Activated naive CD8-positive, alpha-beta T cell treated with anti-CD3 and anti-CD28 coated beads, Interleukin-2, amount 50 U/mL, for 16 hours (primary cell): Measurements from ENCODE around the gene IYD.
"Not testable (repeated sequence)": the region's sequence is repeated elsewhere in the genome, so short reads cannot be mapped to it uniquely, and the experiment has no call there.

Experiments
- DNase-seq: peaks from one replicate; pipeline ENCODE4 v3.0.0-alpha.2; 2020; ENCODE audit warnings: low read depth, low spot score

Gene IYD

GRCh38 chr6:150352321-150353296 is 16.2 kb upstream of the IYD start:
- DNase-seq = no peak

- no peak for DNase-seq
Measured at GRCh38 chr6:150353445-150353844, 15.4 kb upstream of the IYD start.

DNA sequence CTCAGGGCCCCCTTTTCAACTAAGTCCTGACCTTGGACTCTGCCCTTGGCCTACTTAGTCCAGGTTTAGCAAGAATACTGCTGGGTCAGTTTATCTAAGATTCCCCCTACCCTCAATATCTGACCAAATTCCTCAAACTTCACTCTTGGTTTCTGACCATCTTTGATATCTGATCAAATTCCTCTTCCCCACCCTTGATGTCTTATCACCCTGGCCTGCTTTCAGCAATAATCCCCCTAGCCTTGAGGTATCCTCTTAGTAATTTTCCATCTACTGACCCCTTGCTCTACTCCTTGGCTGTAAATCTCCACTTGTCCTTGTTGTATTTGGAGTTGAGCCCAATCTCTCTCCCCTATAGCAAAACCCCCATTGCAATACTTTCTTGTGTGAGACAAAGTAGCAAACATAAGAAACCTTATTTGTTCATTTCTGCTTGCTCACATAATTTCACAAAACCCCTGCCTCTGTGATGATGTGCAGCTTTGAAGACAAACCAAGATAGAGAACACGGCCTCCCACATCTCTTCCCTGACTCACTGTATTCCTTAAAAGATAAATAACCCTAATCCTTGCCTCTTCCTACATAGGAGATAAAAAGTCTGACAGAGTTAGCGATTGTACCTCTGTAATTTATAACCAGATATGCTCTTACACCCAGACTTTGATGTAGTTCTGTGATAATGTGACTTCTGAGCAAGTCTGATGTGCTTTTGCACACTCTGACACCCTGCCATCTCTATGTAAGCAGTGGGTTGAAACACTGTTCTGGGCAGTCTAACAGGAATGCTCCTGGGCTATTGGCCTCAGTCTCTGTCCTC is 13.8 kb upstream of the IYD start:
- DNase-seq = no peak

GRCh38 chr6:150355932-150356331 is 12.9 kb upstream of the IYD start:
- DNase-seq = no peak

- DNase-seq = no peak
Measured at GRCh38 chr6:150361876-150362275, 6.9 kb upstream of the IYD start.

DNA sequence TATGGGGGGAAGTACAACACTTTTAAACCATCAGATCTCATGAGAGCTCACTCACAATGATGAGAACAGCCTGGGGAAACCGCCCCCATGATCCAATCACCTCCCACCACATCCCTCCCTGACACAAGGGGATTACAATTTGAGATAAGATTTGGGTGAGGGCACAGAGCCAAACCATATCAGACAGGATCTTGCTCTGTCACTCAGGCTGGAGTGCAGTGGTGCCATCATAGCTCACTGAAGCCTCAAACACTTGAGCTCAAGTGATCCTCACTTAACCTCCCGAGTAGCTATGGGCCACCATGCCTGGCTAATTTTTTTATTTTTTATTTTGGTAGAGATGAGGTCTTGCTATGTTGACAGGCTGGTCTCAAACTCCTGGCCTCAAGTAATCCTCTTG is 5.1 kb upstream of the IYD start:
- no peak for DNase-seq

DNA sequence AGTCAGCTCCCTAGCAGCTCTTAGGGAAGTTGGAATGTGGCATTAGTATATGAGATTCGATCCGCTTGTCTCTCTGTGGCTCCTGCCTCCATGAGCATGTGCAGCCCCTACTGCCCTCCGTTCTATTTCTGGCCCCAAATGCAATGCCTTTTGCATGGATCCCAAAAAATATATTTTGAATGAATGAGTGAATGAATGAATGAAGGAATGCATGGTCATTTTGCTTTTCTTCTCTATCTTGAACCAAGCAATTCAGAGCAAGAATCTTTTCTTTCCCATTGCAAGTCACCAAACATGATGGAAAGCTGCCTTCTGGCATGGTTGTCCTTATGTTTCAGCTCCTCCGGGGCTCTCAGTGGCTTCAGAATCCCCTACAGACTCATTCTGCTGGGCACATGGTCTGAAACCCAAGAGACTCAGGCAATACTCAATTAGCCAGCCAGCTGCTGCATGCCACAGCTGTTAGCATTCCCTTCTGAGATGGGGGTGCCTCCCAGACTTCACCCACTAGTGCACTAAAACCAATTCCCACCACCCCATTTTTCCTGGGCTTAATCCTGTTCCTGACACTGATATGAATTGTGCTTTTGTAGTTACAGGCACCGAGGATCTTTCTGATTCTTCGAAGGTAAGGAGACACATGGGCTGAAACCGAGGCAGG is 2.6 kb upstream of the IYD start:
- no peak for DNase-seq

DNA sequence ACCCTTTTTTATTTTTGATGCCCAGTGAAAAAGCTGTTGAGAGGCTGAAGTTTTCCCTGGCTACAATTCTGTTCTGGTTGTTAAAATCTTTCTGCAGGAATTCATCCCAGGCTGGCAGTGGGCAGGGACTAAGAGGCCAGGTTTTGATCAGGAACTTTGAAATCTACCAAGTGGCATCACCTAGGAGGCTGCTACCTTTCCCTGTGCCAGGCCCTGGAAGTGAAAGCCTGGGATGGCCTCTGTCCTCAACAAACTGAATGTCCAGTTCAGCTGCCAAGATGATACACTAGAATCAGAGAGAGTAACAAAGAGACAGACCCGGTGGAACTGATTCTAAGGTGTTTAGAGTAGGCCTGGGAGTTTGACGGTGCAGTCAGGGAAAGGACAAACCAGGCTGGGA is 596 bp downstream of the IYD start:
- no peak for DNase-seq

GRCh38 chr6:150370112-150370511 is 1.3 kb downstream of the IYD start:
- DNase-seq = no peak

DNA sequence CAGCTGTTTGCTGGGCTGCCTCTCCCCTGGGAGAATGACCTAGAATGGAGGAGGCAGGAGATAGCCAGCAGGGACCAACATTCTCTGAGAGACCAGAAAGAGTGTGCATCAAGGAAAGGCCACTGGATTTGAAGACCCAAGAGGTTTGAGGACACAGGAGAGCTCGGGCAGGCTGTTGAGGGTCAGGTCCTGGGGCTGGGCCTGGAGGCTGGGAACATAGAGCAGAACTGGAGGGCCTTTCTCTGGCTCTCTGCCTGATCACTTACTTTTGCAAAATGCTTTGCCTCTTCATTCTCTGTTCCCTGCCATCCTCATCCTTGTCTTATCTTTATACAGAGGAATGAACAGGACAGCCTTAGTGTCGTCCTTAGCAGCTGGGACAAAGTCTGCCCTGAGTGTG is 2.5 kb downstream of the IYD start:
- DNase-seq = no peak

GRCh38 chr6:150372051-150372450 is 3.2 kb downstream of the IYD start:
- DNase-seq = no peak

DNA sequence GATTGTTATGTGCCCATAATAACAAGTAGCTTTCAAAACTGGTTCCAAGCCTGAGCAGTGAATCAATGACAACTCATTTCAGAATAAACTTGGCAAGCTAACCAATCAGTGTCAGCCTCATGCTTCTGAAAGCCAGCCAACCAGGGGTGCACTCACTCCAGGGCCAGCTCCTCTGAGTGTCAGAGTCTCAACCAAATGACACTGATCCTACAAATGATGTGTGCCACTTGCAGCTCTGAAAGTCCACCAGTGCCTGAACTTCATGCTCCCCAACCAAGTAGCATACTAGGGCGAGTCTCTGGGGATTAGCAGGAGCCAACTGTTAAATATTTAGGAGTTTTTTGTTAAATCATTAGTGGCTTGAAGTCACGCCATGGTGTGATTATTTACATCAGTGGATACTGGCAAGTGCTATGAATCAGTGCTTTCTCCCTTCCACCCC is 4.5 kb downstream of the IYD start:
- no peak for DNase-seq

DNA sequence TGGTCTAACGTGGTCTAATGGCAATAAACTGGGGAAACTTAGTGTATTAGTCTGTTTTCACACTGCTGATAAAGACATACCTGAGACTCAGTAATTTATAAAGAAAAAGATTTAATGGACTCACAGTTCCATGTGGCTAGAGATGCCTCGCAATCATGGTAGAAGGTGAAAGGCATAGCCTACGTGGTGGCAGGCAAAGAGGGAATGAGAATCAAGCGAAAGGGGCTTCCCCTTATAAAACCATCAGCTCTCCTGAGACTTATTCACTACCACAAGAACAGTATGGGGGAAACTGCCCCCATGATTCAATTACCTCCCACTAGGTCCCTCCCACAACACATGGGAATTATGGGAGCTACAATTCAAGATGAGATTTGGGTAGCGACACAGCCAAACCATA is 5.5 kb downstream of the IYD start:
- DNase-seq = not testable (repeated sequence)

- DNase-seq = no peak
Measured at GRCh38 chr6:150377211-150377781, 8.5 kb downstream of the IYD start.

DNA sequence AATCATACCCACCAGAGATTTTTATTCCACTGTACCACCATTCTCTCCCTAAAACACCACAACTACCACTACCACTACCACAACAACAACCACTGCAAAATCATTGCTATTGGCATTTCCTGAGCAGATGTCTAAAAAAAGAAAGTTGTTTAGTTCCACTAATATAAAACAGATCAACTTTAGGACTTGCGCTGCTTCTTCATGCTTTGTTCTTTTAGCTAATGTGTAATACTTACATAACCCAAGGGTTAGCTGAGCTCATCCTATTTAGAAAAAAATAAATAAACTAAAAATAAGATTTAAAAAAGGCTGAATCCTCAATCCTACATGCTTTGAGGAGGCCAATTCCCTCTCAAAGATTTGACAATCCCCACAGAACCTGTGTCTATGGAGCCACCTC is 11.4 kb downstream of the IYD start:
- no peak for DNase-seq

- no peak for DNase-seq
Measured at GRCh38 chr6:150382171-150382570, 13.4 kb downstream of the IYD start.

DNA sequence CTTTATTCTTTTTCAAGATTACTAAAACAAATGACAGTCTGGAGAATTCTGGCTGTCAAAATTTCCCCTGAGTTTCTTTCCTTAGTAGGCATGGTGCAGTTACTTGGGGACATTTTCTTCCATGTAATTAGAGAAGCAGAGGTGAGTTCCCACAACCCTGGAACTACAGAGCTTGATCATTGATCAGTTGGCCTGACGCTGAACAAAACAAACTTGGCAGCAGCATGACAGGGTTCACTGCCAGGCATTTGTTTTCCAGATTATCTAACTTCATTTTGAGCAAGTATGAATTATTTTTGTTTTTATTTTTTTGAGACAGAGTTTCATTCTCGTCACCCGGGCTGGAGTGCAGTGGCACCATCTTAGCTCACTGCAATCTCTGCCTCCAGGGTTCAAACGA is 22.6 kb downstream of the IYD start:
- no peak for DNase-seq

DNA sequence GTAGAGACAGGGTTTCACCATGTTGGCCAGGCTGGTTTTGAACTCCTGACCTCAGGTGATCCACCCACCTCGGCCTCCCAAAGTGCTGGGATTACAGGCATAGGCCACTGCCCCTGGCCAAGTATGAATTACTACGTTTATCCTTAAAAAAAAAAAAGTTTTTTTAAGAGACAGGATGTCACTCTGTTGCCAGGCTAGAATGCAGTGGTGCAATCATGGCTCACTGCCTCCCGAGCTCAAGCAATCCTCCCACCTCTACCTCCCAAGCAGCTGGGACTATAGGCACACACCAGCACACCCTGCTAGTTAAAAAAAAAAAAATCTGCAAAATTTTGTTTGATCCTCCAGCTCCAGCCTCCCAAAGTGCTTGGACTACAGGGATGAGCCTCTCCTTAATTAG is 23.1 kb downstream of the IYD start:
- DNase-seq = no peak

GRCh38 chr6:150392452-150393220 is 23.8 kb downstream of the IYD start:
- DNase-seq = no peak

GRCh38 chr6:150394053-150394898 is 25.5 kb downstream of the IYD start:
- DNase-seq = no peak
